HepG2 (cell line): ENCODE measurements around the gene RPLP2. TPM values are rescaled to one million over a fixed set of nuclear protein-coding genes. Genes with fewer than 3 reads are reported as not detected.
A peak's percentile ranks its signal among the peaks of the same experiment; 100 is the strongest.

Experiments
- GLI4 ChIP-seq: sonication (generic); formaldehyde crosslinking; IDR thresholded peaks from 2 replicates; pipeline ENCODE4 v1.5.1; 2020; ENCODE audit warnings: missing genetic modification reagents, mild to moderate bottlenecking, moderate library complexity, borderline replicate concordance
- KDM3A ChIP-seq: IDR thresholded peaks from 2 replicates; pipeline ENCODE4 v1.6.1; 2018; ENCODE audit warnings: low read depth, missing compliant biosample characterization
- NRL ChIP-seq: sonication (generic); formaldehyde crosslinking; IDR thresholded peaks from 2 replicates; pipeline ENCODE4 v1.5.0; 2020; ENCODE audit warnings: missing genetic modification reagents, mild to moderate bottlenecking, moderate library complexity, borderline replicate concordance
- PCBP1 ChIP-seq: fragments of 200-400 bp; formaldehyde crosslinking; IDR thresholded peaks from 2 replicates; pipeline ENCODE4 v1.6.1; 2017; ENCODE audit warnings: mild to moderate bottlenecking, low read depth, low read length, borderline replicate concordance
- TARDBP ChIP-seq: sonication (generic); formaldehyde crosslinking; IDR thresholded peaks from 2 replicates; pipeline ENCODE4 v1.8.0; 2022; ENCODE audit warnings: mild to moderate bottlenecking, missing genetic modification reagents
- ZNF564 ChIP-seq: sonication (generic); formaldehyde crosslinking; IDR thresholded peaks from 2 replicates; pipeline ENCODE4 v1.8.1; 2023; ENCODE audit warnings: mild to moderate bottlenecking, missing genetic modification reagents
- ZNF710 ChIP-seq: sonication (generic); formaldehyde crosslinking; IDR thresholded peaks from 2 replicates; pipeline ENCODE4 v1.5.0; 2020; ENCODE audit warnings: mild to moderate bottlenecking, missing genetic modification reagents, borderline replicate concordance
- ZNF772 ChIP-seq: sonication (generic); formaldehyde crosslinking; IDR thresholded peaks from 2 replicates; pipeline ENCODE4 v1.5.0; 2020; ENCODE audit warnings: mild to moderate bottlenecking, missing genetic modification reagents
- ZSCAN5A ChIP-seq: sonication (generic); formaldehyde crosslinking; IDR thresholded peaks from 2 replicates; pipeline ENCODE4 v1.8.0; 2022; ENCODE audit warnings: mild to moderate bottlenecking, missing genetic modification reagents, borderline replicate concordance
- polyA plus RNA-seq, 8 experiments: library from polyadenylated mRNA; depleted of rRNA in 3 of 8; stranded (reverse) in 7 of 8; unstranded in 1 of 8; fragments of >200 nt; fragmentation: Illumina TruSeq in 4 of 8; extraction: Trizol in 4 of 8; gene quantifications; 2 replicates each; pipeline versions ENCODE4 v1.2.1 to v1.2.3, GENCODE V29; 2011 to 2016; ENCODE audit warnings: low read depth in 4 of 8, missing spikeins in 1 of 8, mixed read lengths in 1 of 8; ENCODE audit not compliant: insufficient read depth in 1 of 8
- total RNA-seq, 5 experiments: library from RNA; depleted of rRNA; stranded (reverse); fragments of >200 nt; fragmentation: Illumina TruSeq; extraction: Trizol; gene quantifications; 2 replicates each; pipeline ENCODE4 v1.2.3, GENCODE V29; 2016; ENCODE audit warnings: low read depth in 1 of 5
- TF ChIP-seq, protein P1 (sequence below): sonication (generic); formaldehyde crosslinking; IDR thresholded peaks from 2 replicates; pipeline ENCODE4 v1.4.0; 2020; ENCODE audit warnings: missing genetic modification reagents

Gene RPLP2
- total and polyA plus RNA-seq, 2 of the 13 experiments (the other 11 are each of a cell fraction or from before 2014, with no cell fraction given): 978 to 2,106 TPM

- TF ChIP-seq KDM3A (CRISPR knock-in tag) (peak; percentile 9; the same call in 1 of the 2 replicates), ZSCAN5A (CRISPR knock-in tag) (0 out of 2 replicates have a peak, but pooled peaks have one; percentile 2), ZNF564 (no peak), ZNF710 (CRISPR knock-in tag) (0 out of 2 replicates have a peak, but pooled peaks have one; percentile 5), NRL (CRISPR knock-in tag) (peak; percentile 45; the same call in 1 of the 2 replicates), GLI4 (CRISPR knock-in tag) (no peak), ZNF772 (0 out of 2 replicates have a peak, but pooled peaks have one; percentile 1), PCBP1 (no peak), TARDBP (0 out of 2 replicates have a peak, but pooled peaks have one; percentile 5)
- TF ChIP-seq, protein P1, sequence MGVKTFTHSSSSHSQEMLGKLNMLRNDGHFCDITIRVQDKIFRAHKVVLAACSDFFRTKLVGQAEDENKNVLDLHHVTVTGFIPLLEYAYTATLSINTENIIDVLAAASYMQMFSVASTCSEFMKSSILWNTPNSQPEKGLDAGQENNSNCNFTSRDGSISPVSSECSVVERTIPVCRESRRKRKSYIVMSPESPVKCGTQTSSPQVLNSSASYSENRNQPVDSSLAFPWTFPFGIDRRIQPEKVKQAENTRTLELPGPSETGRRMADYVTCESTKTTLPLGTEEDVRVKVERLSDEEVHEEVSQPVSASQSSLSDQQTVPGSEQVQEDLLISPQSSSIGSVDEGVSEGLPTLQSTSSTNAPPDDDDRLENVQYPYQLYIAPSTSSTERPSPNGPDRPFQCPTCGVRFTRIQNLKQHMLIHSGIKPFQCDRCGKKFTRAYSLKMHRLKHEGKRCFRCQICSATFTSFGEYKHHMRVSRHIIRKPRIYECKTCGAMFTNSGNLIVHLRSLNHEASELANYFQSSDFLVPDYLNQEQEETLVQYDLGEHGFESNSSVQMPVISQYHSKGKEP (CRISPR knock-in tag): no peak
Observed at GRCh38 chr11:804599-804964, 5.2 kb upstream of the RPLP2 start (continued).
